GM12865 (cell line): ENCODE results near the gene PLSCR4.

Experiments
- DNase-seq: peaks from one replicate; pipeline ENCODE4 v3.0.0; 2010; ENCODE audit warnings: low read depth
- H3K4me3 ChIP-seq: 2 replicates; pipeline ENCODE4 v1.5.1; 2011; ENCODE audit warnings: mild to moderate bottlenecking, low read depth, low read length, control low read depth
- CTCF ChIP-seq: IDR thresholded peaks from 2 replicates; pipeline ENCODE4 v1.5.1; 2011; ENCODE audit warnings: low read length, control low read depth, low read depth, inconsistent platforms; ENCODE audit not compliant: insufficient read depth; ENCODE audit errors: missing control alignments

PLSCR4 gene

GRCh38 chr3:146166415-146166821 lies 84.5 kb downstream of the PLSCR4 start:
- TF ChIP-seq CTCF = no peak

GRCh38 chr3:146165877-146166276 lies 85.0 kb downstream of the PLSCR4 start:
- TF ChIP-seq CTCF = no peak
- no peak for DNase-seq
- H3K4me3 ChIP-seq = no peak overlapping the region

More at GRCh38 chr3:146166415-146166821, 84.5 kb downstream of the PLSCR4 start:
- DNase-seq = no peak
- H3K4me3 ChIP-seq = no peak overlapping the region

GRCh38 chr3:146164971-146165769 lies 85.7 kb downstream of the PLSCR4 start:
- DNase-seq = no peak
- TF ChIP-seq CTCF = no peak
- no peak overlapping the region for H3K4me3 ChIP-seq

GRCh38 chr3:146164506-146164905 lies 86.4 kb downstream of the PLSCR4 start:
- no peak for DNase-seq
- H3K4me3 ChIP-seq = no peak overlapping the region
- no peak for TF ChIP-seq CTCF

- no peak overlapping the region for H3K4me3 ChIP-seq
- no peak for TF ChIP-seq CTCF
- DNase-seq = no peak
Measured at GRCh38 chr3:146164071-146164470, 86.8 kb downstream of the PLSCR4 start.

GRCh38 chr3:146163584-146163983 lies 87.3 kb downstream of the PLSCR4 start:
- no peak for TF ChIP-seq CTCF
- no peak overlapping the region for H3K4me3 ChIP-seq
- no peak for DNase-seq

GRCh38 chr3:146162561-146162960 lies 88.3 kb downstream of the PLSCR4 start:
- no peak for TF ChIP-seq CTCF
- H3K4me3 ChIP-seq = no peak overlapping the region
- DNase-seq = no peak
